AG09309 (cell line): Measurements from ENCODE around the gene CABCOCO1.

Experiments used
- DNase-seq: peaks from one replicate; pipeline ENCODE4 v3.0.0-alpha.2; 2010; ENCODE audit warnings: low read depth
- H3K4me3 ChIP-seq: 2 replicates; pipeline ENCODE4 v1.5.1; 2011; ENCODE audit warnings: mild to moderate bottlenecking, low read depth, low read length, moderate library complexity; ENCODE audit not compliant: control insufficient read depth
- TF ChIP-seq, protein P1 (sequence below): IDR thresholded peaks from 2 replicates; pipeline ENCODE4 v1.5.1; 2011; ENCODE audit warnings: mild to moderate bottlenecking, low read depth, low read length, inconsistent platforms; ENCODE audit not compliant: insufficient read depth, control insufficient read depth; ENCODE audit errors: missing control alignments

Gene CABCOCO1

DNA sequence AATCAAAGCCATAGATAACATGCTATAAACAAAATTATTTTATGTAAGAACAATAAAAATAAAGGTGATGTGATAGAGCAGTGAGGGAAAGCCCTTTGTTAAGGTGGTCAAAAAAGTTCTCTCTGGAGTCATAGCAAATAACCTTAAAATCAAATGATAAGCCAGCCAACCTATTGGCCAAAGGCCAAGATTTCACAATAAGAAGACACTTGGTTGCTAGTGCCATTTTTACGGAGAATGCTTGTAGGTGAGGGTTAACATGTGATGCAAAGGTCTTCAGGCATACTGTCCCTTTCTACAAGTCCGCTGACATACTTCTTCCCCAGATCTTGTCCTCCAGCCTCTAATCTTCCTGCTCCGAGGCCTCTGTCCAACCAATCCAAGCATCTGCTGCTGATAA, 140.5 kb downstream of the CABCOCO1 start:
- no peak overlapping the region for H3K4me3 ChIP-seq
- TF ChIP-seq, protein P1, sequence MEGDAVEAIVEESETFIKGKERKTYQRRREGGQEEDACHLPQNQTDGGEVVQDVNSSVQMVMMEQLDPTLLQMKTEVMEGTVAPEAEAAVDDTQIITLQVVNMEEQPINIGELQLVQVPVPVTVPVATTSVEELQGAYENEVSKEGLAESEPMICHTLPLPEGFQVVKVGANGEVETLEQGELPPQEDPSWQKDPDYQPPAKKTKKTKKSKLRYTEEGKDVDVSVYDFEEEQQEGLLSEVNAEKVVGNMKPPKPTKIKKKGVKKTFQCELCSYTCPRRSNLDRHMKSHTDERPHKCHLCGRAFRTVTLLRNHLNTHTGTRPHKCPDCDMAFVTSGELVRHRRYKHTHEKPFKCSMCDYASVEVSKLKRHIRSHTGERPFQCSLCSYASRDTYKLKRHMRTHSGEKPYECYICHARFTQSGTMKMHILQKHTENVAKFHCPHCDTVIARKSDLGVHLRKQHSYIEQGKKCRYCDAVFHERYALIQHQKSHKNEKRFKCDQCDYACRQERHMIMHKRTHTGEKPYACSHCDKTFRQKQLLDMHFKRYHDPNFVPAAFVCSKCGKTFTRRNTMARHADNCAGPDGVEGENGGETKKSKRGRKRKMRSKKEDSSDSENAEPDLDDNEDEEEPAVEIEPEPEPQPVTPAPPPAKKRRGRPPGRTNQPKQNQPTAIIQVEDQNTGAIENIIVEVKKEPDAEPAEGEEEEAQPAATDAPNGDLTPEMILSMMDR: no peak
- no peak for DNase-seq

DNA sequence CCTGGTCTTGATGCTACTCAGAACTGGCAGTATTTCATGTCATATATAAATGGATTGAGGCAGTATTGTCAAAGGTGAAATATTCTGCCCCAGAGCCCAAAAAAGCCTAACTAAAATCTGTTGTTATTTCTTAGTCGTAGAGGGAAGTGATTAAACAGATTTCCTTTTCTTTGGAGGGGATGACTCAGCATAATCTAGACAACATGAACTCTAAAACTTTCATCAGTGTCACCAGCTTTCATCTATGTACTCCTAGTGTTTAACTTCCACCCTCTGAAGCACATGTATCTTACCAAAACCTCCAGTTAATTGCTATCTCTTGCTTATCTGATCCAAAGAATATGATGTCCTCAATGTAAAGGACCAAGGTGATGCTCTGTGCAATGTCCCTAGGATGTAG, 141.7 kb downstream of the CABCOCO1 start:
- TF ChIP-seq, protein P1: no peak
- H3K4me3 ChIP-seq: no peak overlapping the region
- no peak for DNase-seq

DNA sequence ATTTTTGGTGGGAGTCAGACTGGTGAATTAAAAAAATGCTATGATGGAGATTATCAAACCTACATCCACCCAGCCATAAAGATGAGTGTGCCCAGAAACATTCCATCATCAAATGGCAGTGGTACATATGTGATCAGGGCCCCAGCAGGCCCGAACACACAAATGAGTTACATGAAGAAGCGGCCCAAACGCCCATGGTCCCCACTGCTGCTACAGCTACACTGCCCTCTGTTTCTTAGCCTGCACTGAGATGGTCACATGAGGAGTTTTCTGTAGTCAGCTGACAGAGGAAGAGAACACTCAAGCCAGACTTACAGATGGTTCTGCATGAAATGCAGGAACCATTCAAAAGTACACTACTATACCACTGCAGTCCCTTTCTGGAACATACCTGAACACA, 142.4 kb downstream of the CABCOCO1 start:
- TF ChIP-seq, protein P1: no peak
- no peak overlapping the region for H3K4me3 ChIP-seq
- DNase-seq: no peak

DNA sequence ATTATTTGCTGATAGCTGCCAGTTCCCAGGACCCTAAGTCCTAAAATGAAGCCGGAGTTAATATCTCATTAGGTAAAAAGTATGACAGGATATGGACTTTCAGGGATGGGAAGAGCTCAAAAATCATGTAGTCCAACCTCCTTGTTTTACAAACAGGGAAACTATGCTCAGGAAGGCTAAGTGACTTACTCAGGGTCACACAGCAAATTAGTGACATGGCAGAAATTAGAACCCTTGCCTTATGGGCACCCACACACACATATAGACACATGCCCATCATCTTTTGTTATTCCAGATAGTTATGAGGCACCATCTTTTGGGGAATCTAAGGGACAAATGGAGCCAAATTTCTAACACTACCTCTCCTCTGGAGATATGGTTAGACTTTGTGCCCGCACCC, 147.5 kb downstream of the CABCOCO1 start:
- no peak for DNase-seq
- H3K4me3 ChIP-seq: no peak overlapping the region
- TF ChIP-seq, protein P1: no peak

DNA sequence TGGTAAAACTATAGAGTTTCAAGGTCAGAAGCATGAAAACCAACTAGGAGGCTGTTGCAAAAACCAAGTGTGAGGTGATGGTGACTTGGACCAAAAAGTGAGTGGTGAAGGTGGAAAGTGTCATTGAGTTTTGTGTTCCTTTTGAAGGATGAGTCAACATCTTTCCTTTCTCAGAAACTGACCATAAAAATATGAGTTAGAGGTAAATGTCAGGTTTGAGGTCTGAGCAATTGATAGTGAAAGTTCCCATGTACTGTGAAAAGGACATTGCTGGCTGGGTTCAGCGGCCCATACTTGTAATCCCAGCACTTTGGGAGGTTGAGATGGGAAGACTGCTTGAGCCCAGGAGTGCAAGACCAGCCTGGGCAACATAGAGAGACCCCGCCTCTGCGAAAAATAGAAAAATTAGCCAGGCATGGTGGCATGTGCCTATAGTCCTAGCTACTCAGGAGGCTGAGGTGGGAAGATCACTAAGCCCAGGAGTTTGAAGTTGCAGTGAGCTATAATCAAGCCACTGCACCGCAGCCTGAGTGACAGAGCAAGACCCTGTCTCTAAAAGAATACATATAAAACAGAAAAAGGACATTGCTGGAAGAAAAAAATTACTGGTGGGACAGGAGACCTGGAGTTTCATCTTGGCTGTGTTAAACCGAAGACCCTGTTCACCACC, 149.5 kb downstream of the CABCOCO1 start:
- no peak for DNase-seq
- H3K4me3 ChIP-seq: no peak overlapping the region
- TF ChIP-seq, protein P1: no peak

DNA sequence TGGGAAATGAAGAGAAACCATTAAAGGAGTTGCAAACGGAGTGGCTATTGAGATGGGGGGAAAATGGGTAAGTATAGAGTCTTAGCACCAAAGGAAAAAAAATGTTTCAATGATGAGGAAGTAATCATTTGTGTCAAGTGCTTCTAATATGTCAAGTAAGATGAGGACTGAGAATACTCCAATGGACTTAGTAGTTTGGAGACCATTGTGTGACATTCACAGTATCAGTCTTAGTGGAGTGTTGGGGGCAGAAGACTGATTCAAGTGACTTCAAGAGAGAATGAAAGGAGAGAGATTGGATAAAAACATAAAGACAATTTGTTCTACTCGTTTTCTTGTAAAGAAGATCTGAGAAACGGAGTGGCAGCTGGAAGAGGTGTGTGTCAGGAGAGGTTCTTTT, 150.2 kb downstream of the CABCOCO1 start:
- DNase-seq: no peak
- TF ChIP-seq, protein P1: no peak
- H3K4me3 ChIP-seq: no peak overlapping the region
